Mesenchymal stem cell (in vitro differentiated cells and primary cell): ENCODE results near the gene PLA2G1B.

Experiments used
- DNase-seq: peaks from one replicate; pipeline ENCODE4 v3.0.0-alpha.2; 2013
- H2AFZ ChIP-seq: one replicate; pipeline ENCODE4 v1.6.1; 2013; ENCODE audit warnings: low read depth, mild to moderate bottlenecking, control low read depth, inconsistent platforms, low read length, moderate library complexity
- H2AK5ac ChIP-seq: 2 replicates; pipeline ENCODE4 v1.6.1; 2013; ENCODE audit warnings: low read length, moderate library complexity, mild to moderate bottlenecking, inconsistent platforms; ENCODE audit not compliant: severe bottlenecking
- H2BK120ac ChIP-seq: one replicate; pipeline ENCODE4 v1.6.1; 2013; ENCODE audit warnings: low read depth, mild to moderate bottlenecking, inconsistent platforms, low read length, moderate library complexity
- H2BK12ac ChIP-seq, 2 experiments: one replicate each; pipeline ENCODE4 v1.6.1; 2013; ENCODE audit warnings: inconsistent platforms in 2 of 2, low read length in 2 of 2, mild to moderate bottlenecking in 2 of 2, moderate library complexity in 2 of 2, control low read depth in 1 of 2
- H2BK15ac ChIP-seq: one replicate; pipeline ENCODE4 v1.6.1; 2013; ENCODE audit warnings: mild to moderate bottlenecking, low read depth, inconsistent platforms; ENCODE audit not compliant: poor library complexity, severe bottlenecking
- H2BK5ac ChIP-seq: 2 replicates; pipeline ENCODE4 v1.6.1; 2013; ENCODE audit warnings: low read depth, mild to moderate bottlenecking, low read length, control low read depth, inconsistent platforms; ENCODE audit not compliant: poor library complexity, severe bottlenecking
- H3K14ac ChIP-seq, 2 experiments: one replicate each; pipeline ENCODE4 v1.6.1; 2013; ENCODE audit warnings: inconsistent platforms in 2 of 2, low read length in 2 of 2, control low read depth in 1 of 2, mild to moderate bottlenecking in 1 of 2, moderate library complexity in 1 of 2
- H3K18ac ChIP-seq, 2 experiments: one replicate each; pipeline ENCODE4 v1.6.1; 2013; ENCODE audit warnings: inconsistent platforms in 2 of 2, low read length in 2 of 2, control low read depth in 1 of 2, low read depth in 1 of 2, mild to moderate bottlenecking in 1 of 2
- H3K23ac ChIP-seq, 2 experiments: one replicate each; pipeline ENCODE4 v1.6.1; 2013; ENCODE audit warnings: inconsistent platforms in 2 of 2, low read length in 2 of 2, mild to moderate bottlenecking in 2 of 2, moderate library complexity in 2 of 2, control low read depth in 1 of 2
- H3K27ac ChIP-seq: 2 replicates; pipeline ENCODE4 v1.5.1; 2013; ENCODE audit warnings: mild to moderate bottlenecking, moderate library complexity, low read length, control low read depth, inconsistent platforms; ENCODE audit not compliant: poor library complexity, severe bottlenecking
- H3K27me3 ChIP-seq, 2 experiments: 2 replicates each; pipeline versions ENCODE4 v1.6.1 to v1.7.0; 2013; ENCODE audit warnings: low read length in 2 of 2, mild to moderate bottlenecking in 2 of 2, moderate library complexity in 2 of 2, control low read depth in 1 of 2, inconsistent platforms in 1 of 2; ENCODE audit not compliant: control insufficient read depth in 1 of 2, insufficient read depth in 1 of 2
- H3K36me3 ChIP-seq, 2 experiments: 2 replicates each; pipeline versions ENCODE4 v1.6.1 to v1.7.0; 2013; ENCODE audit warnings: low read length in 2 of 2, control low read depth in 1 of 2, inconsistent platforms in 1 of 2, low read depth in 1 of 2, mild to moderate bottlenecking in 1 of 2; ENCODE audit not compliant: insufficient read depth in 2 of 2, control insufficient read depth in 1 of 2
- H3K4ac ChIP-seq, 2 experiments: one replicate each; pipeline ENCODE4 v1.6.1; 2013; ENCODE audit warnings: inconsistent platforms in 2 of 2, low read length in 2 of 2, mild to moderate bottlenecking in 2 of 2, moderate library complexity in 2 of 2, control low read depth in 1 of 2, low read depth in 1 of 2
- H3K4me1 ChIP-seq: 2 replicates; pipeline ENCODE4 v1.6.1; 2013; ENCODE audit warnings: low read depth, low read length, control low read depth; ENCODE audit not compliant: control insufficient read depth, insufficient read depth
- H3K4me2 ChIP-seq: 2 replicates; pipeline ENCODE4 v1.6.1; 2013; ENCODE audit warnings: low read length, mild to moderate bottlenecking, inconsistent platforms; ENCODE audit not compliant: poor library complexity, severe bottlenecking
- H3K4me3 ChIP-seq, 2 experiments: 2 replicates each; pipeline versions ENCODE4 v1.5.1 to v1.7.0; 2013; ENCODE audit warnings: low read length in 2 of 2, mild to moderate bottlenecking in 2 of 2, control low read depth in 1 of 2, low read depth in 1 of 2; ENCODE audit not compliant: insufficient read depth in 1 of 2
- H3K79me1 ChIP-seq: replicated peaks from 2 replicates; pipeline ENCODE4 v1.6.1; 2013; ENCODE audit warnings: mild to moderate bottlenecking, control low read depth, low read length, inconsistent platforms; ENCODE audit not compliant: poor library complexity, severe bottlenecking
- H3K9ac ChIP-seq: 2 replicates; pipeline ENCODE4 v1.7.0; 2013; ENCODE audit warnings: mild to moderate bottlenecking, low read length, moderate library complexity
- H3K9me3 ChIP-seq: 2 replicates; pipeline ENCODE4 v1.7.0; 2013; ENCODE audit warnings: mild to moderate bottlenecking, low read length; ENCODE audit not compliant: control insufficient read depth
- H4K8ac ChIP-seq: one replicate; pipeline ENCODE4 v1.6.1; 2013; ENCODE audit warnings: inconsistent platforms, mild to moderate bottlenecking, low read length, moderate library complexity
- H4K91ac ChIP-seq: one replicate; pipeline ENCODE4 v1.6.1; 2013; ENCODE audit warnings: mild to moderate bottlenecking, low read length, inconsistent platforms
- WGBS: methylation state at CpG from one replicate; pipeline ENCODE4 v1.1.7; 2013; ENCODE audit warnings: mixed read lengths; 5-methylcytosine and 5-hydroxymethylcytosine counted together

PLA2G1B gene

GRCh38 chr12:120353136-120353535, 25.6 kb upstream of the PLA2G1B start:
- Histone ChIP-seq H2AFZ (no peak overlapping the region), H3K36me3 (no peaks in the 10 kb centered on the region), H2AK5ac (no peak overlapping the region), H3K14ac (no peak overlapping the region), H4K91ac (no peak overlapping the region), H3K4me2 (no peak overlapping the region), H3K4ac (no peak overlapping the region), H2BK5ac (no peak overlapping the region), H3K9me3 (no peaks in the 10 kb centered on the region), H2BK12ac (no peak overlapping the region), H3K27me3 (peaks cover 6 to 16% of the 10 kb centered on the region in 2 experiments), H3K4me1 (peaks cover 5% of the 10 kb centered on the region), H2BK120ac (no peak overlapping the region), H3K27ac (no peak overlapping the region), H3K18ac (no peak overlapping the region), H3K4me3 (no peak overlapping the region), H4K8ac (no peak overlapping the region), H2BK15ac (no peak overlapping the region), H3K79me1 (no peaks in the 10 kb centered on the region), H3K9ac (no peak overlapping the region), H3K23ac (no peak overlapping the region)
- 98% methylated on average over 6 of the region's 6 CpGs for WGBS
- no peak for DNase-seq

DNA sequence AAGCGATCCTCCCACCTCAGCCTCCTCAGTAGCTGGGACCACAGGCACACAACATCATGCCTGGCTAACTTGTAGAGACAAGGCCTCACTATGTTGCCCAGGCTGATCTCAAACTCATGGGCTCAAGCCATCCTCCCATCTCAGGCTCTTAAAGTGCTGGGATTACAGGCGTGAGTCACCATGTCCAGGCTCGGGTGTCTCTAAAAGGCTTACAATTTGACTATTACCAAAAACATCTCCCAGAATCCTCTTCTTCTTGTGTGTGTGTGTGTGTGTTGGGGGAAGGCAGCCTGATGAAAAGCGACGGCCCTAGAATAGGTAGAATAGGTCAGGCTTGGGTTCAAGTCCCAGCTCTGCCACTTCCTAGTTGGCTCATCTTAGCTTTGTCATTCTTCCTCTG, 24.5 kb upstream of the PLA2G1B start:
- H4K91ac ChIP-seq = no peak overlapping the region
- H3K18ac ChIP-seq = no peak overlapping the region
- no peak overlapping the region for H2BK5ac ChIP-seq
- no peak overlapping the region for H2BK15ac ChIP-seq
- no peak overlapping the region for H2AK5ac ChIP-seq
- peaks cover 15 to 18% of the 10 kb centered on the region in 2 experiments for H3K27me3 ChIP-seq
- H2BK120ac ChIP-seq = no peak overlapping the region
- no peak overlapping the region for H3K23ac ChIP-seq
- H3K9me3 ChIP-seq = no peaks in the 10 kb centered on the region
- H3K4me3 ChIP-seq = no peak overlapping the region
- H3K4me2 ChIP-seq = no peak overlapping the region
- no peak overlapping the region for H4K8ac ChIP-seq
- no peak overlapping the region for H3K14ac ChIP-seq
- H2BK12ac ChIP-seq = no peak overlapping the region
- H3K4ac ChIP-seq = no peak overlapping the region
- no peak overlapping the region for H3K27ac ChIP-seq
- WGBS = 77% methylated on average over 2 of the region's 5 CpGs
- no peak overlapping the region for H2AFZ ChIP-seq
- DNase-seq = peak; percentile 54
- H3K36me3 ChIP-seq = no peaks in the 10 kb centered on the region
- no peaks in the 10 kb centered on the region for H3K79me1 ChIP-seq
- peaks cover 4% of the 10 kb centered on the region for H3K4me1 ChIP-seq
- H3K9ac ChIP-seq = no peak overlapping the region

DNA sequence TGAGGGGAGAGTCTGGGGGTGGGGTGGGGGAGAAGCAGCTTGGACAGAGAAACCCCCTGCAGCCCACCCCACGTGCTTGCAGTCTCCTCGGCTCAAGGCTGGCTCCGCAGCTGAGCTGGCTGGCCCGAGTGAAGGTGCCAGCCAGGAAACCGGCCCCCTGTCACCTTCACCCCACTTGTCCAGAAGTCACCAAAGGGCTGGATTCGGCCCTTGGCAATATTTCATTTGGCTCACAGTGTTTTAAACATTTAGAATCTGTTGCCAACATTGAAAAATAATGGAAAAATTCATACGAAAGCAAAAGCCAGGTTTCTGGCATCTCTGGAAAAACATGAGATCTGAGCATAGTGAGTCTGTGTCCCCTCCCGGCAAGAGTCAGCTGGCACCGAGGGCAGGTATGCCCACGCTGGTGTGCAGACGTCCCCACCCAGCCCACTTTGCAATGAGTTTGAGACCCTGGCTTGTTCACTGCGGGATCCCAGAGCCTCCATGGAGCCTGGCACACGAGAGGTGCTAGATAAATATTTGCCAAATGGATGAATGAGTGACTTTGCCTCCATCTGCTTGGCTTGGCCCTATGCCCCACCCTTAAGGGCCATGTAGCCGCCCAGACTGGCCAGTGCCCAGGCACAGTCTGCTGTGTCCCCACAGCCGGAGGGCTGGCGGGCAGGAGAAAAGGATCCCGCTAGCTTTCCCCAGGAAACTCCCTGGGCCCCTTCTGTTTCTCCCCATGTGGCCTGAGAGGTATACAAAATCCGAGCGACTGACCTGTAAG, 23.2 kb upstream of the PLA2G1B start:
- Histone ChIP-seq H2AFZ (no peak overlapping the region), H2BK12ac (no peak overlapping the region), H3K18ac (no peak overlapping the region), H3K14ac (no peak overlapping the region), H2BK120ac (no peak overlapping the region), H2AK5ac (no peak overlapping the region), H3K4ac (no peak overlapping the region), H3K27me3 (peaks cover 15 to 18% of the 10 kb centered on the region in 2 experiments), H3K4me2 (no peak overlapping the region), H3K9ac (no peak overlapping the region), H3K36me3 (no peaks in the 10 kb centered on the region), H4K91ac (no peak overlapping the region), H3K4me1 (no peaks in the 10 kb centered on the region), H2BK15ac (no peak overlapping the region), H2BK5ac (no peak overlapping the region), H3K79me1 (no peaks in the 10 kb centered on the region), H3K4me3 (no peak overlapping the region), H3K9me3 (no peaks in the 10 kb centered on the region), H4K8ac (no peak overlapping the region), H3K23ac (peak overlapping the region; percentile 4 to 9), H3K27ac (no peak overlapping the region)
- DNase-seq = no peak
- WGBS = 91% methylated on average over 17 of the region's 19 CpGs

DNA sequence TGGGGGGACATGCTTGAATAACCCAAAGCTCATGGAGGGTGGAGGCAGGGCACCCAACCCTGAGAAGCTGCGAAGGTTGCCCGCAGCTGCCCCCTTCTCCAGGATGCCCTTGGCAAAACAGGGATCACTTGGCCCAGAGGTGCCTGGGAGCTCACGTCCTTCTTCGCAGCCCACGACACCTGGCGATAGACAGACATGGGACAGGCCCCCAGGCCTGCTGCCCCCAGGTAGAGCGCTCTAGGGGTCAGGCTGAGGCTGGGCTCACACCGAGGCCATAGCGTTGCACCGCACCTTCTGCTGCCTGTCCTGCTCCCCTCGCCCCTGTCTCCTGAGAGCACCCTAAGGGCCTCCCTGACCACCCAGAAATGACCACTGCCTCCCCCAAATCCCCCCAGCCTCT, 20.2 kb upstream of the PLA2G1B start:
- H3K18ac ChIP-seq = no peak overlapping the region
- no peak overlapping the region for H2BK12ac ChIP-seq
- H3K27ac ChIP-seq = no peak overlapping the region
- H3K4ac ChIP-seq = no peak overlapping the region
- no peak overlapping the region for H3K23ac ChIP-seq
- H3K36me3 ChIP-seq = no peaks in the 10 kb centered on the region
- H4K91ac ChIP-seq = no peak overlapping the region
- H3K79me1 ChIP-seq = no peaks in the 10 kb centered on the region
- H3K9ac ChIP-seq = no peak overlapping the region
- H3K4me3 ChIP-seq = no peak overlapping the region
- no peak overlapping the region for H4K8ac ChIP-seq
- WGBS = 90% methylated on average over 11 of the region's 11 CpGs
- no peak overlapping the region for H2AFZ ChIP-seq
- H3K9me3 ChIP-seq = no peaks in the 10 kb centered on the region
- no peak overlapping the region for H2AK5ac ChIP-seq
- DNase-seq = no peak
- no peak overlapping the region for H3K14ac ChIP-seq
- H2BK15ac ChIP-seq = no peak overlapping the region
- H3K4me2 ChIP-seq = no peak overlapping the region
- no peak overlapping the region for H2BK5ac ChIP-seq
- no peak overlapping the region for H2BK120ac ChIP-seq
- no peaks in the 10 kb centered on the region for H3K4me1 ChIP-seq
- H3K27me3 ChIP-seq = peaks cover 15 to 23% of the 10 kb centered on the region in 2 experiments
